ENCODE measurements around the gene JAG1.

JAG1 gene

GRCh38 chr20:10673842-10674683 lies at the start of gene JAG1:
Gene JAG1, minus strand, starts transcription at chr20:10673999. Its CDS starts 469 bp downstream, at chr20:10673530.
- DNase-seq, result peak; percentile 97

GRCh38 chr20:10721976-10722375 lies 48.2 kb upstream of the JAG1 start:
- DNase-seq, result no peak

GRCh38 chr20:10721137-10721896 lies 47.5 kb upstream of the JAG1 start:
- no peak for DNase-seq

- DNase-seq, result no peak
Measured at GRCh38 chr20:10720565-10720964, 46.8 kb upstream of the JAG1 start.

- DNase-seq, result no peak
Measured at GRCh38 chr20:10719740-10720385, 46.1 kb upstream of the JAG1 start.

GRCh38 chr20:10718661-10719060 lies 44.9 kb upstream of the JAG1 start:
- no peak for DNase-seq

GRCh38 chr20:10716855-10717254 lies 43.1 kb upstream of the JAG1 start:
- DNase-seq, result peak; percentile 32

- peak; percentile 60 for DNase-seq
Measured at GRCh38 chr20:10715035-10715434, 41.2 kb upstream of the JAG1 start.

GRCh38 chr20:10714236-10714975 lies 40.6 kb upstream of the JAG1 start:
- no peak for DNase-seq

GRCh38 chr20:10713161-10713560 lies 39.4 kb upstream of the JAG1 start:
- no peak for DNase-seq

- no peak for DNase-seq
Measured at GRCh38 chr20:10711903-10712451, 38.2 kb upstream of the JAG1 start.

- DNase-seq, result no peak
Measured at GRCh38 chr20:10710991-10711775, 37.4 kb upstream of the JAG1 start.

- DNase-seq, result no peak
Measured at GRCh38 chr20:10709916-10710315, 36.1 kb upstream of the JAG1 start.

GRCh38 chr20:10708351-10709185 lies 34.8 kb upstream of the JAG1 start:
- no peak for DNase-seq

- DNase-seq, result no peak
Measured at GRCh38 chr20:10707791-10708190, 34.0 kb upstream of the JAG1 start.

- no peak for DNase-seq
Measured at GRCh38 chr20:10707068-10707467, 33.3 kb upstream of the JAG1 start.

- DNase-seq, result no peak
Measured at GRCh38 chr20:10706460-10706811, 32.6 kb upstream of the JAG1 start.

- no peak for DNase-seq
Measured at GRCh38 chr20:10705801-10706459, 32.1 kb upstream of the JAG1 start.

GRCh38 chr20:10701607-10702006 lies 27.8 kb upstream of the JAG1 start:
- no peak for DNase-seq

GRCh38 chr20:10699941-10700340 lies 26.1 kb upstream of the JAG1 start:
- DNase-seq, result no peak

All from NCI-H345 (cell line).